HS-27A (cell line): ENCODE measurements around the gene SLC1A2.

Experiments
- DNase-seq: peaks from one replicate; pipeline ENCODE4 v3.0.0-alpha.2; 2012; ENCODE audit warnings: low read depth, missing footprints

SLC1A2 gene

DNA sequence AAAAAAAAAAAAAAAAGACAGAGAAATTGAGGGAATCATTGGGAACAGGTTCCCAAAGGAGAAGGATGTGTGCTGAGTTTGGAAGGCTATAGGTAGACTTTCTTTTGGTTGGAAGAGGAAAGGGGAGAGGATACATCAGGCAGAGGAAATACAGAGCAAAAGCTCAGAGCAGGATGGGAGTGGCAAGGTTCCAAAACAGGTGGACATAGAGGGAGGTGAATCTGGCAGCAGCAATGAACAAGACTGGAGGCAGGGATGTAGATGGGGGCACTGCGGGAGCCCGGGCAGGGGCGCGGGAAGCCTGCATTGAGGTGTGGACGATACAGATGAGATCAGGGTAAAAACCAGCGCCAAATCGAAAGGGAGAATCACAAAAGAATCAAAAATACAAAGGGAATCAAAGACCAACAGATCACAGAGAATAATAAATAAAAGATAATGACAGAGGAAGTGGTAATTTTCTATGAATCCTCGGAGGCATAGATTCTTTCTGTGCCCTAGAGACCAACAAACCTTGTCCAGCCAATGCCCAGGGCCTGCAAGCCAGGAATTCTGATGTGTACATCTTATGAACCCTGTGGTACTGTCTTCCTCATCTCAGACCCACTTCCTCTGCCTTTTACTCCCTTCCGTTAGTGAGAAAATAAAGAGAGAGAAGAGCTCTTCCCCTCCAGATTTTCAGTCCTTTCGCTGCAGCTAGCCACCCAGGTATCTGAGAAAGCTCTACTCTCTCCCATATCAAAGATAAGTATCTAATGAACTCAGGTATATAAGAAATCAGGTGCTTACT is 70.3 kb downstream of the SLC1A2 start:
- no peak for DNase-seq

DNA sequence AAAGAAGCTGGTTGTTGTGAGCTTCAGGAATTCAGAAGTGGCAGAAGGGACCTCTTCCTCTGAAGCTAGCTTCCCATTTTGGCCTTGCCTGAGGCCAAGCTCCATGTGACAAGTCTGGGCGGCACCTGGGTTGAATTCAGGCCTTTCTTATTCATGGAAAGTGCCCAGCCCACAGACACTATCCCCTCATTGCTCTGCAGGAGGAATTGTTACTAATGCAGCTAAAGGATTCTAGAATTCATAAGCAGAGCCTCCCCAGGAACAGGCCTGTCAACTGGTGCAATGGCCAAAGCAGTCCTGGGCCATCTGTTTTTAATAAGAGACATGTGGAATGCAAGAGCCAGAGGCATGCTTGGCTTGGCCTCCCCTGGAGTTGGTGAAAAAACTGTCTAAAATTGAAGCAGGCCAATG is 71.4 kb downstream of the SLC1A2 start:
- no peak for DNase-seq

DNA sequence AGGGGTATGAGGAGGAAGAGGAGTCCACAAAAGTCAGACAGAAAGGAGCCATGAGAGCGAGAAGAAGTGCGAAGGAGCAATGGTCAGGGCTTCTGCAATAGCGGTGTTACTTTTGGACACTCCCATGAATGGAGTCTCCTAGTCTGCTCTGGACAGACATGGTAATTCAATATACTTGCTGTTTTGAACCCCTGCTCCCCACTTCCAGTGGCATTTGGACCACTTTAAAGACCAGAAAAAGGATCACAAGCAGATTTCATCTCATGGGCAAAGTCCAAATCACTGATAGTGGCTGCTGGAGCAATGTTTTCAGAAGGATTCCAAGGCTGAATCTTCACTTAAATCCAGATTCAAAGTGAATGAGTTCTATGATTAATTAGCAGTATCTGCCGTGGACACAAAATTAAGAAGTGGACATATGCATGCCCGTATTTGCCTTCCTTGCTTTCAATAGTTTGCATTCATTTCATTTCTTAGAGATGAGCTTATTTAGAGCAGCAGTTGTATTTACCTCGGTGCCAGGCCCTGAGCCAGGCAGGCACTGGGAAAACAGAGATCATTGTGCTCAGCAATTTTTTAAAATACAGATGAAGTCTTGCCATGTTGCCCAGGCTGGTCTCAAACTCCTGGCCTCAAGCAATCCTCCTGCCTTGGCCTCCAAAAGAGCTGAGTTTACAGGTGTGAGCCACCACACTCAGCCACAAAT is 72.0 kb downstream of the SLC1A2 start:
- no peak for DNase-seq

- no peak for DNase-seq
These were observed 72.7 kb downstream of the SLC1A2 start for GRCh38 chr11:35346472-35347156.

DNA sequence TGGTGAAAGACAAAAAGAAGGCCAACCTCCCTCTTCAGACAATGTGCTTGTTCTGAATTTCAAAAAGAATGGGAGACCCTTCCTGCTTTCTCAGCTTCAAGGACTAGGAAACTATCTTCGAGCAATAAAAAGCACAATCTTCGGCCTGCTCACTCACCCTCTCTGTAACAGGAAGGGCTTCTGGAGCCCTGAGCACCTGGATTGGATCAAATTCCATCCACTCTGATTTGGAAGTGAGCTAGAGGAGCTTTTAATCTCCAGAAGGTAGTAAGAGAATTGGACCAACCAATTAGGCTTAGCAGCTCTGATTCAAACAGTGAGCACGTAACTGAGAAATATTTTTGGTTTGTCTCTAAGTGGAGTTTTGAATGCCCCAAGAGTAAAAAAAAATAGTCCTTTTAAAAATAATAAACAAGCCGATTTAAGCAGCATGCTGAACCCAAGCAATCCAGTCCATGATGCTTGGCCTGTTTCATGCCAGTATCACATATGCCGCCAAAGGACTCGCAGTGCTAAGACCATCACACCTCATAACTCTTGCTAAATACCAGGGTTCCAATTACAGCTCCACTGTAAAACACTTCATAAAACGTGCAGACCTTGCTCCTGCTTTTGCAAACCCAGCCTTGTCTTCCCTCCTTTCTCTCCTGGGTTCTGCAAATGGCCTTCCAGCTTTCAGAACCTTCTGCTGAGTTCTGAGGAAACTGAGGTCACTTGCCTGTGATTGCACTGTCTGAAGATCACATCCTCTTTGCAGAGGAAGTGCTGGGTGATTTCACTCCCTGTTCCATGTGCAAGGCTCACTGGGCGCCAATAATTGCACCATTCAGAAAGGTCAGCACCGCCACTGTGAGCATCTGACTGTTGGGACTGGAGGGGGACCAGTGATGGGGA is 74.4 kb downstream of the SLC1A2 start:
- DNase-seq: no peak

- no peak for DNase-seq
These were observed 76.2 kb downstream of the SLC1A2 start for GRCh38 chr11:35343033-35343598.

GRCh38 chr11:35340715-35341114 is 78.6 kb downstream of the SLC1A2 start:
- no peak for DNase-seq

- DNase-seq: no peak
These were observed 79.3 kb downstream of the SLC1A2 start for GRCh38 chr11:35340071-35340470.

DNA sequence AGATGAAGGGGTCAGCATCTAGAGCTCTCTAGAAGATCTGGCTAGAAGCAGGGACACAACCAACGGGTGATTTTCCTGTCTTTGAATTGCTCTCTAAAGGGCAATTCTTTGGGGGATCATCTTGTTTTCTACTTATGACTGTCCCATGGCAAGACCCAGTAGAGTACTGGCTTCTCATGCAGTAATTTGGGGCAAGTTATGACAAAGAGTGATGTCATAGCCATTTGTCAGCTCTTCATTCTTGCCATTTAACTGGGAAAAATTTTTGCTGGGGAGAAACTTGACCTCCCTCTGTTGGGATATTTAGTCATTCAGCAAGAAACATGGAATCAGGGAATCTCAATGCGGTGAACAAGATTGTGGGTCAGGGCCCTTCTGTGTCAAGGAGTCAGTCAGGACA is 80.4 kb downstream of the SLC1A2 start:
- no peak for DNase-seq

DNA sequence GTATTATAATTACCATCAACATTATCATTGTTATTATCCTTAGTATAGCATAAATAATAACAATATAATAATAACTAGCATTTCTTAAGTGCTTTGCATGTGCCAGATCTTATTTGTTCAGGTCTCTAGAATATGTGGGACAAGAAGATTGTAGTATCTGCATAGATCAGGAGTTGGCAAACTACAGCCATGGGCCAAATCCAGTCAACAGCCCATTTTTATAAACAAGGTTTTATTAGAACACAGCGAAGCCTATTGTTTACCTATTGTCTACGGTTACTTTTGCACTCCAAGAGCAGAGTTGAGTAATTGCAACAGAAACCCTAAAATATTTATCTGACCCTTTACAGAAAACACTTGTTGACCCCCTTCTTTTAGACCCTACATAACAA is 81.4 kb downstream of the SLC1A2 start:
- DNase-seq: no peak

- peak; percentile 94 for DNase-seq
These were observed 82.0 kb downstream of the SLC1A2 start for GRCh38 chr11:35337136-35337913.

DNA sequence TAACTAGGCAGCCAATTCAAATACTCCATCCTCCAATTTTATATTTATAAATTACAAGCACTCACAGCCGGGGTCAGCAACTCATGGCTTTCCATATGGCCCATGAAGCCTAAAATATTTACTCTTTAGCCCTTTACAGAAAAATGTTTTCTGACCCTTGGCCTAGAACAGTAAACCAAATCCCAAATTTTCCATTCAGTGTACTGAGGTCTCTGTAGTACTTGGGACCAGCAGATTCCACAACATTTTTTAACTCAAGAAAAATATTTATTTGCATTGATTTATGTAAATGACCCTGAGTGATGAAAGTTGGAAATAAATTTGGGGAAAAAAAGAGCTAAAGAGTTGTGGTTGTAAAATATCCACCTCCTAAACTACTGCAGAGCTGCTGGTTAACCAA is 82.6 kb downstream of the SLC1A2 start:
- DNase-seq: no peak

DNA sequence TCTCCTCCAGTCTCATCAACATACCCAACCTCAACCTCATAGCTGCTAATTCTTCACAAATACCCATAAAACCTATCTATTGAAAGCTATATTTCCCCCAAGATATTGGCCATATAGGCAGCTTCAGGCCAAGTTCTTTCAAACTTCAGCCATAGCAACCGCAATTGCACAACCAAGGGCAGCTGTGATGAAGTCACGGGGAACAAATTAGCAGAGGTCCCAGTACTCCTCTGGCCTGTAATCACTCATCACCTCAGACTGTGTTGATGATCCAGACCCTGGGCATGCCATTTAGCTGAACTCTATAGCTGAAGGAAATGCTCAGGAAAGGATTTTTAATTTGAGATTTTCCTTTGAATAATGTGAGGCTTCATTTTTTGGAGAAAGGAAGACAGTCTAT is 84.1 kb downstream of the SLC1A2 start:
- DNase-seq: no peak

- no peak for DNase-seq
These were observed 84.8 kb downstream of the SLC1A2 start for GRCh38 chr11:35334385-35335090.

GRCh38 chr11:35332524-35332923 is 86.8 kb downstream of the SLC1A2 start:
- no peak for DNase-seq

DNA sequence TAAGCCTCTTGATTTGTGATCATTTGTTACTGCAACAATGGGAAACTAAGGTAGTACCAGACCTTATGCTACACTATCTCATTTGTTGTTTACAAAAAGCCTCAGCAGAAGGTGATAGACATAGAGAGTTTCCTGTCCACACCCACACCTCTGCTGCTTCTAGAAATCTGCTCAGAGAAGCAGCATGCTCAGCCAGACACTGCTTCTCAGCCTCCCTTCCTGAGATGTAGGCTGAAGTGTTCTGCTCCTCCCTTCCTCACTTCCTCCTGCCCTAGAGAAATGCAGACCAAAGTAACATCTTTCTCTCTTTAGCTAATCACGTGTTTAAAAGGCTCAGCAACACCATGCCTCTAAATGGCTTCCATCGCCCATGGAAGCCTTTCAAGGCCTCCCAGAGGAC is 88.4 kb downstream of the SLC1A2 start:
- DNase-seq: no peak

DNA sequence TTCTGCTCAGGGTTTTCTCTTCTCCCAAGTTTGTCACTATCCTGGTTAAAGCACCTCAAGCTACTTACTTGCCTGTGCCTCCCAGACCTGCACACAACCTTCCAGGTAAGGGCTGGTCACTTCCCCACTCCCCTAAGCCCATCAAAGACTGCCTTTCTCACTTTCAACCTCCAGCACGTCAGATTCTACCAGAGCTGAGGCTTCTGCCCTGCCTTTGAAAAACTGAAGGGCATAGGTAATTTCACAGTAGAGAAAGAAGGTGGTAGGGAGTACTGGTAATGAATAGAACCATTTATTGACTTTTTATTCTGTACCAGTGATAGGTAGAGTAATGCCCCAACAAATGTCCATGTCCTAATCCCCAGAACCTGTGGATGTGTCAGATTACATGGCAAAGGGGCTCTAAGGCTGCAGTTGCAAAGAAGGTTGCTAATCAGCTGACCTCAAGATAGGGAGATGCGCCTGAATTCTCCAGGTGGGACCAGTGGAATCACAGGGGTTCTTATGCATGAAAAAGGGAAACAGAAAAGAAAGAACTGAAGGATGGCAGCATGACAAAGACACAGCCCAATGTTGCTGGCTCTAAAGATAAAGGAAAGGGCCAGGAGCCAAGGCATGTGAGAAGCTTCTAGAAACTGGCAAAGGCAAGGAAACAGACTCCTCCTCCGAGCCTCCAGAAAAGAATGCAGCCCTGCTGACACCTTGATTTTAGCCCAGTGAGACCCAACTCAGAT is 89.0 kb downstream of the SLC1A2 start:
- DNase-seq: no peak

DNA sequence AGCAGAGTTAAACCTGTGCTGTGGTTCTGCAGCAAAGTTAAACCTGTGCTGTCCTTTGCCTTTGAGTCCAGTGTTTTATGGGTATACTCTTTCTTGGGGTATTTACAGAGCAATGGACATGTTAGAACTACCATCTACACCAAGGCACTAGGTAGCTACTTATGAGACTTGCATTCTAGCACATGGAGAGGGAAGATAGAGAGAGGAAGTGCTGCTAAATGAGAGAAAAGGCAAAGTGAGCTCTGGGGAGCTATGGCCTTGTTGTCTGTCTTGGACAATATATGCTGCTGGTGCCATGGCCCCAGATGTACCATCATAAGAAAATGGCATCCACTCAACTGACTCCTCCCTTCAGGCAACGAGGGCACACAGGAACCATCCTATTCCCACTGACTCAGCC is 91.5 kb downstream of the SLC1A2 start:
- DNase-seq: no peak

GRCh38 chr11:35326266-35326879 is 93.0 kb downstream of the SLC1A2 start:
- no peak for DNase-seq
